Heart left ventricle (tissue), 16 donors: ENCODE results near the gene ARNT2. TPM values are rescaled to one million over a fixed set of nuclear protein-coding genes. Genes with fewer than 3 reads are reported as not detected.

Source experiments
- ATAC-seq, 4 donors: fragments of 200-7000 bp; cut with Tn5 transposase; one replicate each; pipeline ENCODE4 v1.9.1; 2020 to 2022; ENCODE audit warnings: moderate library complexity in 4 of 4, mild to moderate bottlenecking in 3 of 4, moderate number of reproducible peaks in 1 of 4
- DNase-seq, 5 donors: peaks; one replicate each; pipeline ENCODE4 v3.0.0-alpha.2; 2020
- H3K27ac ChIP-seq, 12 donors: fragments of 200-600 bp; sonication (generic) in 4 of 12; one replicate each; pipeline versions ENCODE4 v1.5.0 to v1.8.0; 2016 to 2022; ENCODE audit warnings: mild to moderate bottlenecking in 2 of 12
- H3K27me3 ChIP-seq, 9 donors: fragments of 200-600 bp; sonication (generic) in 2 of 9; one replicate each; pipeline versions ENCODE4 v1.5.1 to v1.8.0; 2016 to 2022; ENCODE audit warnings: mild to moderate bottlenecking in 3 of 9
- H3K36me3 ChIP-seq, 9 donors: fragments of 200-600 bp; sonication (generic) in 2 of 9; one replicate each; pipeline versions ENCODE4 v1.5.0 to v1.8.0; 2018 to 2022; ENCODE audit warnings: mild to moderate bottlenecking in 2 of 9
- H3K4me1 ChIP-seq, 12 donors: fragments of 200-600 bp; sonication (generic) in 4 of 12; one replicate each; pipeline versions ENCODE4 v1.5.0 to v1.8.0; 2016 to 2022; ENCODE audit warnings: mild to moderate bottlenecking in 3 of 12
- H3K4me3 ChIP-seq, 12 donors: fragments of 200-600 bp; sonication (generic) in 4 of 12; one replicate each; pipeline versions ENCODE4 v1.5.0 to v1.8.0; 2017 to 2022; ENCODE audit warnings: mild to moderate bottlenecking in 9 of 12, moderate library complexity in 4 of 12
- H3K9me3 ChIP-seq, 12 donors: fragments of 200-600 bp; sonication (generic) in 4 of 12; one replicate each; pipeline versions ENCODE4 v1.5.0 to v1.8.0; 2016 to 2022; ENCODE audit warnings: mild to moderate bottlenecking in 1 of 12
- CTCF ChIP-seq, 12 donors: fragments of 200-600 bp; sonication (generic) in 4 of 12; IDR thresholded peaks; one replicate each; pipeline versions ENCODE4 v1.5.0 to v1.8.0; 2018 to 2022; ENCODE audit warnings: antibody characterized with exemption in 12 of 12, mild to moderate bottlenecking in 5 of 12
- POLR2A ChIP-seq, 2 donors: fragments of 450-650 bp; IDR thresholded peaks; one replicate each; pipeline ENCODE4 v1.6.1; 2017; ENCODE audit warnings: antibody characterized with exemption in 2 of 2, mild to moderate bottlenecking in 2 of 2, moderate library complexity in 2 of 2
- WGBS, 4 donors: extraction: QIAGEN DNeasy Blood & Tissue Kit in 2 of 4; methylation state at CpG; one replicate each; pipeline versions ENCODE4 v1.1.5 to v1.1.7; 2013 to 2018; 5-methylcytosine and 5-hydroxymethylcytosine counted together
- intact Hi-C, 10 donors: fragments of 100-400 bp; cut with DNase I; formaldehyde crosslinking; loops; one replicate each; pipeline versions ENCODE4 v1.11.1 to v1.14.2; 2022
- polyA plus RNA-seq, 2 donors: library from polyadenylated mRNA; stranded (reverse); fragments of 200-250 nt; gene quantifications; one replicate each; pipeline ENCODE4 v1.2.3, GENCODE V29; 2013
- total RNA-seq, 9 donors: library from RNA; depleted of rRNA in 2 of 9; stranded (reverse); fragments of >200 nt in 2 of 9; fragmentation: NEBNext Ultra II Directional in 3 of 9; extraction: Animal tissue kit (Norgen Biotek cat#: 25700) in 3 of 9; gene quantifications; one replicate each; pipeline versions ENCODE4 v1.1.0 to v1.2.4, GENCODE V29; 2016 to 2023
- donor health status: ischemic (EF 13 %, LVEDD 7.1; RV severe dilation, severe dysfunction).
- donor health status: healthy with polysubstance abuse.
- donor health status: DM: no; HTN: yes; CAD: no.
- donor health status: DM: no; HTN: no; CAD: no.
- donor health status: ischemic (EF 25% LVEDD 6.9; RV normal size, moderate dysfunction).
- donor health status: ischemic (EF 25% LVEDD 5.7; RV mildly dilated, moderate dysfunction).
- donor health status: healthy.
- donor health status: DM: yes; HTN: yes; CAD: no.
- donor health status: ischemic (EF 35%, LVEDD 5.7; RV mildly dilated, moderate dysfunction).
- donor health status: nonischemic (EF 11% LVEDD 7.7; RV severe dilation, severe dysfunction).
- donor health status: DM: yes; HTN: yes; CAD: no.
- donor health status: PGD.
- donor health status: ischemic (EF 29% LVEDD 5.4; RV normal size, mild dysfunction).
- donor health status: nonischemic (EF 23%, LVEDD 6.1; RV moderate dilation, normal function).

Gene ARNT2
- total and polyA plus RNA-seq, 11 donors: 1.2 to 10.0 (median 3.9) TPM

GRCh38 chr15:80587816-80588456, 183.8 kb downstream of the ARNT2 start:
- ATAC-seq: no peak
- Histone ChIP-seq H3K27me3 (no peaks in the 10 kb centered on the region), H3K27ac (no peak overlapping the region), H3K4me3 (no peak overlapping the region), H3K4me1 (no peaks in the 10 kb centered on the region), H3K9me3 (no peaks in the 10 kb centered on the region), H3K36me3 (no peaks in the 10 kb centered on the region)
- WGBS, 4 donors: 66 to 77% (median 69%) methylated on average over 8 of the region's 8 CpGs
- no peak for DNase-seq
- TF ChIP-seq CTCF (IDR thresholded peaks at IDR 0.05) (no peak), POLR2A (IDR thresholded peaks at IDR 0.05) (no peak)
- intact Hi-C loops: no loop called here

DNA sequence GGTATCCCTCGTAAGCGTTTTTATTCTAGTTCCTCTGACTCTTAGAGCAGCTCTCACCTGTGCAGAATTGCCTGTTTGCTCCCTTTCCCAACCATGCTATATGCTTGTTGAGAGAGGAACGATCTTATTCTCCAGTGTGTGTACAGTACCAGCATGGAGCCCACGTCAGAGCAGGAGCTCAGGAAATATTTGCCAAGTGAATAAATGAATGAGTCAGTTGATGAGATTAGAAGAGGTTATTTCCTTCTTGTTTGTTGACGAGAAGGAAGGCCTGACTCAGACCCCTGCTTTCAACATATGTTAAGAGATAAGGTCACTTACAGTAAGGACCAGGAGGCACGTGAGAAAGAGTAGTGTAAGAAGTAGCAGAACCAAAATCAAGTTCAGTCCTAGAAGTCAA, 184.6 kb downstream of the ARNT2 start:
- no peak overlapping the region for H3K4me3 ChIP-seq
- H3K27ac ChIP-seq: no peak overlapping the region
- no peaks in the 10 kb centered on the region for H3K4me1 ChIP-seq
- no peaks in the 10 kb centered on the region for H3K36me3 ChIP-seq
- H3K9me3 ChIP-seq: no peaks in the 10 kb centered on the region
- WGBS, 4 donors: 72 to 79% (median 77%) methylated on average over 6 of the region's 6 CpGs
- intact Hi-C loops: no loop called here
- ATAC-seq (no peak), DNase-seq (no peak)
- no peaks in the 10 kb centered on the region for H3K27me3 ChIP-seq
- TF ChIP-seq CTCF (IDR thresholded peaks at IDR 0.05) (no peak), POLR2A (IDR thresholded peaks at IDR 0.05) (no peak)

DNA sequence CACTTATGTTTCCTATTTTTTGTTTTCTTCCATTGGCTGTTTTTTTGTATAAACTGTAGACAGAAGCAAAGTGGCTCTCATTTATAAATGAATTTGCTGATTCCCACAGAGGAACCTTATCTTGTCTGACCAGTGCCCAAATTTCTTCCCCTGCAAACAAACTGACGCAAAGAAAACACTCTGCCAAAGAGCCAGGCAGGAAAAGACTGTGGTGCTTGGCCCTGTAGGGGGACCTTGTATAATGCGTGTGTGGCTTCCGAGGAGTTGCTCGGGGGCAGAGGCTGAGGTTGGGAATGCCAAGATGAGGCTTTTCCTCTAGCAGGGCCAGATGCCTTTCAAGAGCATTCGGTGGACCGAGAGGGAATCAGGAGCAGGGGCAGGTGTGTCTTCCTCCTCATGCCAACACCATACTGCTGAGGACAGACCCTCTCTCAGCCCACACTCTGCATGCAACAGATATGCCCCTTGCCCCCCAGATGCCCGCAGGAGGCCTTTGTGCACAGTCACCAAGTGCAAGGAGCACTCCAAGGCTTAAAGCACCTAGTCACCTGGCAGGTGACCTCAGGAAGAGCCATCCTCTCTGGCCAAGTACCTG, 186.7 kb downstream of the ARNT2 start:
- Histone ChIP-seq H3K4me1 (no peaks in the 10 kb centered on the region), H3K9me3 (no peaks in the 10 kb centered on the region), H3K36me3 (no peaks in the 10 kb centered on the region), H3K27ac (no peak overlapping the region), H3K27me3 (no peaks in the 10 kb centered on the region), H3K4me3 (no peak overlapping the region)
- TF ChIP-seq POLR2A (IDR thresholded peaks at IDR 0.05) (no peak), CTCF (IDR thresholded peaks at IDR 0.05) (no peak)
- intact Hi-C loops: no loop called here
- ATAC-seq: no peak
- WGBS, 4 donors: 67 to 80% (median 76%) methylated on average over 6 to 7 of the region's 7 CpGs
- no peak for DNase-seq

- DNase-seq (no peak), ATAC-seq (no peak)
- TF ChIP-seq CTCF (IDR thresholded peaks at IDR 0.05): no peak
- TF ChIP-seq POLR2A (IDR thresholded peaks at IDR 0.05): no peak
- Histone ChIP-seq H3K27me3 (no peaks in the 10 kb centered on the region), H3K9me3 (no peaks in the 10 kb centered on the region), H3K4me1 (no peaks in the 10 kb centered on the region), H3K4me3 (no peak overlapping the region), H3K27ac (no peak overlapping the region), H3K36me3 (no peaks in the 10 kb centered on the region)
- intact Hi-C loops: no loop called here
- WGBS, 4 donors: 89 to 95% (median 90%) methylated on average over 23 of the region's 23 CpGs
Observed at GRCh38 chr15:80591471-80591870, 187.3 kb downstream of the ARNT2 start.
